Lung (tissue), 12 donors: ENCODE data around the gene ARHGDIG. TPM values are rescaled to one million over a fixed set of nuclear protein-coding genes. Genes with fewer than 3 reads are reported as not detected.
A peak's percentile ranks its signal among the peaks of the same experiment; 100 is the strongest.

Experiments used
- ATAC-seq: fragments of 200-7000 bp; cut with Tn5 transposase; one replicate; pipeline ENCODE4 v1.9.1; 2020; ENCODE audit warnings: moderate number of reproducible peaks; ENCODE audit not compliant: insufficient read depth, low FRiP score
- DNase-seq, 3 donors: peaks; one replicate each; pipeline ENCODE4 v3.0.0-alpha.2; 2013 to 2017
- H3K27ac ChIP-seq, 2 donors: one replicate each; pipeline ENCODE4 v1.5.1; 2013; ENCODE audit warnings: mild to moderate bottlenecking in 2 of 2, moderate library complexity in 2 of 2, control low read depth in 1 of 2, inconsistent platforms in 1 of 2, low read depth in 1 of 2, low read length in 1 of 2
- H3K27me3 ChIP-seq, 3 donors: one replicate each; pipeline ENCODE4 v1.5.1; 2013; ENCODE audit warnings: low read length in 2 of 3; ENCODE audit not compliant: control insufficient read depth in 3 of 3, insufficient read depth in 3 of 3
- H3K36me3 ChIP-seq, 4 donors: one replicate each; pipeline ENCODE4 v1.5.1; 2013; ENCODE audit warnings: low read length in 4 of 4, mild to moderate bottlenecking in 1 of 4, moderate library complexity in 1 of 4; ENCODE audit not compliant: control insufficient read depth in 4 of 4, insufficient read depth in 4 of 4
- H3K4me1 ChIP-seq, 5 donors: one replicate each; pipeline ENCODE4 v1.5.1; 2013; ENCODE audit warnings: low read length in 5 of 5, mild to moderate bottlenecking in 2 of 5, moderate library complexity in 1 of 5; ENCODE audit not compliant: control insufficient read depth in 5 of 5, insufficient read depth in 5 of 5
- H3K4me3 ChIP-seq: one replicate; pipeline ENCODE4 v1.5.1; 2013; ENCODE audit warnings: mild to moderate bottlenecking, control low read depth, moderate library complexity
- H3K9ac ChIP-seq, 2 donors: one replicate each; pipeline ENCODE4 v1.5.1; 2013; ENCODE audit warnings: low read length in 2 of 2, control low read depth in 1 of 2; ENCODE audit not compliant: insufficient read depth in 1 of 2
- H3K9me3 ChIP-seq, 4 donors: one replicate each; pipeline ENCODE4 v1.5.1; 2013; ENCODE audit warnings: low read length in 3 of 4, mild to moderate bottlenecking in 1 of 4, moderate library complexity in 1 of 4; ENCODE audit not compliant: control insufficient read depth in 4 of 4, insufficient read depth in 3 of 4
- CTCF ChIP-seq: IDR thresholded peaks from 2 replicates; pipeline ENCODE4 v1.5.1; 2012; ENCODE audit warnings: mild to moderate bottlenecking; ENCODE audit errors: control extremely low read depth, extremely low read depth
- WGBS, 2 donors: extraction: QIAGEN DNeasy Blood & Tissue Kit; methylation state at CpG; one replicate each; pipeline ENCODE4 v1.1.7; 2013; 5-methylcytosine and 5-hydroxymethylcytosine counted together
- polyA plus RNA-seq, 2 donors: library from polyadenylated mRNA; stranded (reverse); fragments of 200-250 nt; gene quantifications; one replicate each; pipeline ENCODE4 v1.2.1, GENCODE V29; 2013
- total RNA-seq, 2 donors: library from RNA; depleted of rRNA in 1 of 2; stranded (reverse); fragments of >200 nt in 1 of 2; gene quantifications; one replicate each; pipeline ENCODE4 v1.2.1, GENCODE V29; 2014 to 2021
- donor health status: control.
- donor health status: control.
- donor health status: Bipolar disorder and iron deficiency.
- donor health status: healthy.
- donor health status: DM: yes; HTN: yes; CAD: no.

The ARHGDIG gene
- total and polyA plus RNA-seq, 4 donors, result 0.07 to 0.58 (median 0.26) TPM; not detected in 1

GRCh38 chr16:275786-276232, 4.6 kb upstream of the ARHGDIG start, which contains the start of gene RGS11:
TSS of gene RGS11 (minus strand) at chr16:275944. CDS start at chr16:275911, 33 bp downstream.
- TF ChIP-seq CTCF, result no peak
- H3K4me3 ChIP-seq, result peak within 1 kb of the TSS; percentile 45
- peaks cover 3 to 23% (median 7%) of the 10 kb centered on the region in 3 donors for H3K27me3 ChIP-seq
- DNase-seq (no peak), ATAC-seq (no peak)
- H3K9me3 ChIP-seq, result peaks cover 0 to 1% (median 0%) of the 10 kb centered on the region in 4 donors
- H3K4me1 ChIP-seq, result peaks cover 0 to 17% (median 0%) of the 10 kb centered on the region in 5 donors
- no peak within 1 kb of the TSS for H3K9ac ChIP-seq
- 3 to 7% methylated on average over 18 to 56 of the region's 56 CpGs for WGBS, 2 donors
- H3K36me3 ChIP-seq, result no peaks in the 10 kb centered on the region
- peak within 1 kb of the TSS in 1 of 2 donors; percentile 34 for H3K27ac ChIP-seq

- Histone ChIP-seq H3K4me3 (no peak overlapping the region), H3K9me3 (peaks cover 0 to 1% (median 0%) of the 10 kb centered on the region in 4 donors), H3K36me3 (no peaks in the 10 kb centered on the region), H3K27me3 (peaks cover 6 to 30% (median 7%) of the 10 kb centered on the region in 3 donors), H3K9ac (no peak overlapping the region), H3K4me1 (peaks cover 0 to 20% (median 0%) of the 10 kb centered on the region in 5 donors), H3K27ac (peak overlapping the region in 1 of 2 donors; percentile 34)
- no peak for ATAC-seq
- WGBS, 2 donors, result 77 to 86% methylated on average over 20 of the region's 20 CpGs
- peak; percentile 54 to 76 (median 71) for DNase-seq
- no peak for TF ChIP-seq CTCF
Observed at GRCh38 chr16:276426-277077, 3.8 kb upstream of the ARHGDIG start.

GRCh38 chr16:278863-279366, 1.5 kb upstream of the ARHGDIG start:
- H3K9me3 ChIP-seq, result peaks cover 0 to 1% (median 0%) of the 10 kb centered on the region in 4 donors
- WGBS, 2 donors, result 45 to 56% methylated on average over 6 of the region's 6 CpGs
- H3K27me3 ChIP-seq, result peaks cover 7 to 25% (median 9%) of the 10 kb centered on the region in 3 donors
- peaks cover 0 to 20% (median 0%) of the 10 kb centered on the region in 5 donors for H3K4me1 ChIP-seq
- no peak overlapping the region for H3K4me3 ChIP-seq
- no peaks in the 10 kb centered on the region for H3K36me3 ChIP-seq
- H3K27ac ChIP-seq, result no peak overlapping the region
- ATAC-seq (no peak), DNase-seq (peak; percentile 34 to 64 (median 50))
- no peak for TF ChIP-seq CTCF
- H3K9ac ChIP-seq, result no peak overlapping the region
